Stimulated activated CD4-positive, alpha-beta T cell treated with anti-CD3 and anti-CD28 coated beads, Interleukin-4, amount 100 ng/mL, for 48 hours (primary cell): Measurements from ENCODE around the gene KLF16.
A peak's percentile ranks its signal among the peaks of the same experiment; 100 is the strongest.

Experiments used
- DNase-seq, 2 donors: peaks; one replicate each; pipeline ENCODE4 v3.0.0-alpha.2; 2020; ENCODE audit warnings: low read depth in 2 of 2

The KLF16 gene

DNA sequence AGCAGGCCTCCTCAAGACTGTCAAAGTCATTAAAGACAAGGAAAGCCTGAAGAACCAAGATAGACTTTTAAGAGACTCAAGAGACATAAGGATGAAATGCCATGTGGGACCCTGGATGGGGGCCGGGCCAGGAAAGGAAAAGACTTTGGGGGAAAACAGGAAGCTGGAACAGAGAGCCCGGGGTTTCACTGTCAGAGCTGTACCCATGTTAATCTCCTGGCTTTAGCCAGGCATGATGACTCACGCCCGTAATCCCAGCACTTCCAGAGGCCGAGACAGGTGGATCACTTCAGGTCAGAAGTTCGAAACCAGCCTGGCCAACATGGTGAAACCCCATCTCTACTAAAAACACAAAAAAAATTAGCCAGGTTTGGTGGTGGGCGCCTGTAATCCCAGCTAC, 5.6 kb upstream of the KLF16 start:
- no peak for DNase-seq

- no peak for DNase-seq
Observed at GRCh38 chr19:1867349-1867724, 4.0 kb upstream of the KLF16 start.

DNA sequence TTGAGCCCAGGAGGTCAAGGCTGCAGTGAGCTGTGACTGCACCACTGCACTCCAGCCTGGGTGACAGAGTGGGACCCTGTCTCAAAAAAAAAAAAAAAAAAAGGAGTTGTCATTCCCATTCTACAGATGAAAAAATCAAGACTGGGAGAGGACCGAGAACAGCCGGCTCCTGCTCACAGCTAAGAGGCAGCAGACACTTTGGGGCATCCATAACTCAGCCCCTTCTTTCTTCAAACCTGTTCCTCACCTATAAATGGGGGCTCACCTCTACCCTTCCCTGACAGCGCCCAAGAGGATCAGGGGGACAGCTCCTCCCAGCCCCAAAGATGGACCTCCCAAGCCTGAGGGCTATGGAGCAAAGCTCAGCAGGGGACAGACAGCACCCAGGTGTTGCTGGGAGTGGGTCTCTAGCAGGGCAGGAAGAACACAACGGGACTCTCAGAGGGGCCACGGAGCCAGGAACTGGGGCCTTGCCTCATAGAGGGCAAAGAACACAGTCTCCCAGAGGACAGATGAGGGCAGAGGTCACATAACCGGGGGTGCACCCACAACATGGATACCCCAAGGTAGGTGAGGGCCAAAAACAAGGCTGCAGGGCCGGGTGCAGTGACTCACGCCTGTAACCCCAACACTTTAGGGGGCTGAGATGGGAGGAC, 3.4 kb upstream of the KLF16 start:
- no peak for DNase-seq

GRCh38 chr19:1865172-1866010, 2.0 kb upstream of the KLF16 start:
- DNase-seq = no peak

DNA sequence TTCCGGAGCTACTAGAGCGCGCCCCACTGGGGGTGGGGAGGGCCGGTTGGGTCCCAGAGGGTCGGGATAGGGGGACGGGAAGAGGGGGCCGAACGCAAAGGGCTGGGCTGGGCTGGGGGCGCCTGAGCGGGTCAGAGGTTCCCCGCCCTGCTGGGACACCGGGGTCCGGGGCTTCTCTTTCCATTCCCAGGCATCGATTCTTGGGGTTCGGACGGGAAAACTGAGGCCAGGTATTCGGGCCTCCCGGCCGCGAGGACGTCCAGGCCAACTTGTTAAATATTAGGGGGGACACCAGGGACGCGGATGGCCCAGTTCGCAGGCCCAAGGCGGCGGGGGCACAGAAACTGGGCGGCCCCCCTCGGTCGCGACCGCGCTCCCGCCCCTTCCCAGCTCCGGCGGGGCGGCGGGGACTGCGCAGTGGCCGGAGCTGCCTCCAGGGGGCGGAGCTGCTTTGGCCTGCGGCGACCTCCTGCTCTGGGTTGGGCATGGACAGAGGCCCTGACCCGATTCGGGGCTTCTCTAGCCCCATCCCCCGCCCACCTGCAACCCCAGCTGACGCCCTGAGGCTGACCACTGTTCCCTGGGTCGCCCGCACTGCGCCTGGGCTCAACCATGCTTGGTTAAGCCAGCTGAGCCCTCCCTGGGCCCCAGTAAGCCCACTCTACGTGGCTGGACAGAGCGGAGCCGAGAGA, 1.2 kb upstream of the KLF16 start:
- DNase-seq = peak in 1 of 2 donors; percentile 58

DNA sequence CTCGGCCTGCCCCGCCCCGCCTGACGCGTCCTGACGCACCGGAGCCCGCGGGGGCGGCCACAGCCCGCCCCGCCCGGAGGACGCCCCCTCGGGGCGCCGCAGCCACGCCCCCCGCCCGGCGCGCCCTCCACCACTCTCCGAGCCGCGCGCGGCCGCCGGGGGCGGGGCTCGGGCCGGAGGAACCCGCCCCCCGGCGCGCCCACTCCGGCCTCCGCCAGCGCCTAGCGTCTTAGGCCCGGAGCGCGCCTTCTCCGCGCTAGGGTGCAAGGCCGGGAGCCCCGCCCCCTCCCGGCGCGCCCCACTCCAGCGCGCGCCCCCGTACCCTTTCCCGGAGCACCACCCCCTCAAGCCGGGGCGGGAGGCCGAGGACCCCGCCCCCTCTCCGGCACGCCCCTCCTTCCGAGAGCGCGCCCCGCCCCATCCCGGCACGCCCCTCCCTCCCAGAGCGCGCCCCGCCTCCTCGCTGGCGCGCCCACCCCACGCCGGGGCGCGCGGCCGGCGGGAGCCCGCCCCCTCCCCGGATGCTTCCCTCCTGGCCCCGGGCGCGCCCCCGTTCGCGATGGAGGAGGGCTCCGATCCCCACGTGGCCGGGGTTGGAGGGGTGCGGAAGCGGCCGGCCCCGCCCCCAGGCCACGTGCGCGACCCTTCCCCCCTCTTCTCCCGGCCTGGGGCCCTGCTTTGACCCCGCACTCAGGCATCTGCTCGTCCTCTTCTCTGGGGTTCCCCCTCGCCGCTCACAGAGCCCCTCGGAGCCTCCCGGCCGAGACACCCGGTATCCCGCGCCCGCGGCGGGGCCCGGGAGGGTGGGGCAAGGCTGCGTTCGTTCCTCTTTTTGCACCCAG, 480 bp upstream of the KLF16 start:
- peak; percentile 92 to 94 for DNase-seq

DNA sequence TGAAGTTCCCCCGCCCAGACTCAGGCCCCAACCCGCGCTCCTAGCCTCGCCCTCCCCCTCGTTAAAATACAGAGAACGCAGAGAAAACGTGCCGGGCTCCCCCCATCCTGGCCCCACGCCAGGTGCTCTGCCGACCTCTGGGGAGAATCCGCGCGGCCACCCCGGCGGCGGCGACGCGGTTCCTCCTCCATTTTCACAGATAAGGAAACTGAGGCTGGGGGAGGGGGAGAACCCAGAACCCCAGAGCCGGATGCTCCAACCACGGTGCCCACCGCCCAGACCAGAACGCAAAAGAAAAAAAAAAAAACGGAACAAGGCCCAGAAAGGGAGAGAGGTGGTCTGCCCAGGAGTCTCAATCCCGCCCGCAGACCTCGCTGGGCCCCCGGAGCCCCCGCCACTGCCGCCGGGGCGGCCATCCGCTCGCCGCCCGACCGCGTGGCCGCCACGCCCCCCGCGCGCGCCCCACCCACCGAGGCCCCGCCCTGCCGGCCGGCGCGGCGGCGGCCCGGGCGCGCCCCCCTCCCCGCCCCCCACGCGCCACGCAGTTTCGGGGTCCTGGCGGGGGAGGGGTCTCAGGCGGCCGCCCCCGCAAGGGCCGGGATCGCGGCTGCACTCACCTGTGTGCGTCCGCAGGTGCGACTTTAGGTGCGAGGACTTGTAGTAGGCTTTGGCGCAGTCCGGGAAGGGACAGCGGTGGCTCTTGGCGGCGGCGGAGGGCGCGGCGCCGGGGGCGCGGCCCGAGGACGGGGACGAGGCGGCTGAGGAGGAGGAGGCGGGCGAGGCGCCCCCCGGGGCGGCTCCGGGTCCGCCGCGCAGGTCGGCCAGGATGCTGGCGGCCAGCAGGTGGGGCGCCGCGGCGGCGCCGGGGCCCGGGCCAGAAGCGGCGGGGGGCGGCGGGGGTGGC, 703 bp downstream of the KLF16 start:
- peak in 1 of 2 donors; percentile 47 for DNase-seq

- DNase-seq = no peak
Observed at GRCh38 chr19:1862068-1862423, 1.3 kb downstream of the KLF16 start.

GRCh38 chr19:1861599-1862031, 1.8 kb downstream of the KLF16 start:
- no peak for DNase-seq

GRCh38 chr19:1860821-1861598, 2.4 kb downstream of the KLF16 start:
- DNase-seq = no peak

DNA sequence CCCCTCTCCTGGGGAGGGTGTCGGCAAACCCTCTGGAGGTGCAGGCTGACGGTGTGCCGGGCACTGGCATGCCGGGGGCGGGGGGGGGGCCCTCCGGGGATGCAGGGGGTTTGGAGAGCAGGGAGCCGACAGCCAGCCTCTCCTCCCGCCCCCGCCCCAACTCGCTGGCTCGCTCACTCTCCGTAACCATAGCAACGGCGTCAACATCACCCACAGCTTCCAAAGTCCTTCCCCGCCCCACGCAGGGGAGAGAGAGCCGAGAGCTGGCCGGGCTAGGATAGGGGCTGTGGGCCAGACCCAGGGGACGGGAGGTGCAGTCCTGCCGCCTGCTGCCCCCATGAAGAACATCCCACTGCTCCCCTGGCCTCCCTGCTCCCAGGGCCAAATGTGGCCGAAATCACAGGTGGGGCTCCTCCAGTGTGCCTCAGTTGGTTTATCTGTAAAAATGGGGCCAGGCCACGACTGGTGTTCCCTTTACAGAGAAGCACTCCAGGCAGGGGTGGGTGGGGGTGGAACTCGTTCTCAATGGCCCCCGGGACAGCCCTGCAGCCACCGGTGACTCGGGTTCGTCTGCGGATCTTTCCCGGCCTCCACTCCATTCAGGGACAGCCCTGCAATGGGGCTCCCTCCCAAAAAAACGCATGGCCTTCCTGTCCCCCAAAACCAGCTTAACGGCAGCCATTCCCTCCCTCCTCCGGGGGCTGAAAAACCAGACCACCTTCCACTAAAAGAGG, 3.2 kb downstream of the KLF16 start:
- peak in 1 of 2 donors; percentile 60 for DNase-seq

- DNase-seq = no peak
Observed at GRCh38 chr19:1859331-1859781, 4.0 kb downstream of the KLF16 start.

DNA sequence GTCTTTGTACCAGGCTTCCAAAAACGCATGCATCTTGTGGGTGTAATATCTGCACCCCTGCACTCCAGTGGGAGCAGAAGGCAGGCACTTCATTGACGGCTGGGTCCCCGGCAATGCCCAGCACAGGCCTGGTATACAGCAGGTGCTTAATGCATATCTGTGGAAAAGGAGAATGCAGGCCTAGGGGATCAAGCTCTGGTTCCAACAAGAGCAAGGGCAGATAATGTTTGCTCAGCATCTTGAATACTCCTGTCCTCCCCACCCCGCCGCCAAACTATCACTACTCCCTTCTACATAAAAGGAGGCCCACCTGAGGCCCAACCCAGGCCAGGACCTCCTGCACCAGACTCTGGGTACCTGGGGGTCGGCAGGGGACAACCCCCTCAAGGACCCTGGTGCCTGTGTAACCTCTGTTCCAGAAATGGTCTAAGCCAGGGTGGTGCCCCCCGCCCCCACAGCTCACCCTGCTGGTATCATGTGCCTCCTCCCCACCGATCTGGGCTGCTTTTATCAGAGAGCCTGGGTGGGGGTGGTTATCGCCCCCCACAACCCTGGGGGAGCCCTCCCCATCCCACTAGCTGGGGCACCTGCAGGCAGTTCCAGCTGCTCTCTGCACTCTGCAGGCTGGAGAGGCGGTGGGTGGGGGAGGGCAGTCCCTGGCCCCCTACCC, 4.8 kb downstream of the KLF16 start:
- no peak for DNase-seq

DNA sequence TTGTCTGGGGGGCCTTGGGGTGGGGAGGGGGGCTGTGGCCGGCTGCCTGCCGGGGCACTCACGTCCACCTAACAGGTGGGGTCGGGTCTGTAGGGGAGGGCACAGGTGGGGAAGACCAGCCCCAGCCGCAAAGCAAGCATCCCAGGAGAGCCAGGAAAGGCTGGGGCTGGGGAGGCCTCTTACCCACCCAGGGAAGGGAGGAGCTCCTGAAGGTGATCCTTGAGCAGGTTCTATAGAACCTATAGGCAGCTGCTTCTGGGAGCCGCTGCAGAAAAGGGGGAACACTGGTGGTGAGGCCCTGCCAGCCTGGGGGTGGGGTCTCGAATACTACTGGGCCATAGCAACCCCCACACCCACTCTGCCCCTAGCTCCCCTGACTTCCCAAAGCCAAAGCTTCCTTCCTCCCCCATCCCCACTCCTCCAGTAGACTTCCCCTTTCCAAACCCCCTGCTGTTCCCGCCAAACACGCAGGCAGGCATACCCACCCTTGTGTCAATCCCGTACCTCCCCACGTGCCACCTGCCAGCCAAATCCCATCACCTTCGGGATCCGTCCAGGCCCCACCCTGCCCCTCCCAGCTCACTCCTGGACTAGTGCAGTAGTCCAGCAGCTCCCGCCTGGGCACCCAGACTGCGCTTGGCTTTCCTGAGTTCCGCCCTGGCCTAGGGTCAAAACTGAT, 5.6 kb downstream of the KLF16 start:
- no peak for DNase-seq

GRCh38 chr19:1856698-1857603, 6.4 kb downstream of the KLF16 start:
- peak in 1 of 2 donors; percentile 49 for DNase-seq

DNA sequence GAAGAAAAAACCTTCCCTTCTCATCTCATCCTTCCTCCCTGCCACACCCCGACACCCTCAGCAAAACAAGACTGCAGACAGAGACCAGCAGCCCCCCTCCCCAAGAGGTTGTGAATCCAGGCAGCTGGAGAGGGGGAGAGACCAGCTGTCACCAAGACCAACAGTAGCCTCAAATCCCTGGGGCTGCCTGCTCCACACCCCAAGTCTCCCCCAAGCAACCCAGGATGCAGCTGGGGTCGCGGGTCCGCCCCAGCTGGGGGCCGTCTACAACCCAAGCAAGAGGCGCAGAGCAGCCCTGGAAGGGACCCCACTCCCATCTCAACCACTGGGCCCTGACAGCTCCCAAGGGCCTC, 7.1 kb downstream of the KLF16 start:
- no peak for DNase-seq

GRCh38 chr19:1855828-1856255, 7.5 kb downstream of the KLF16 start:
- DNase-seq = no peak
